Right lobe of liver (tissue), 6 donors: Measurements from ENCODE around the gene FCMR. TPM values are rescaled to one million over a fixed set of nuclear protein-coding genes. Genes with fewer than 3 reads are reported as not detected.
"Not testable (repeated sequence)": the region's sequence is repeated elsewhere in the genome, so short reads cannot be mapped to it uniquely, and the experiment has no call there.

ENCODE experiments used
- ATAC-seq, 4 donors: fragments of 200-7000 bp; cut with Tn5 transposase; one replicate each; pipeline ENCODE4 v1.9.1; 2020; ENCODE audit warnings: mild to moderate bottlenecking in 4 of 4, moderate library complexity in 4 of 4
- DNase-seq, 3 donors: peaks; one replicate each; pipeline ENCODE4 v3.0.0-alpha.2; 2020
- H3K27ac ChIP-seq, 3 donors: fragments of 200-600 bp; one replicate each; pipeline ENCODE4 v1.8.0; 2022
- H3K27me3 ChIP-seq, 2 donors: fragments of 200-600 bp; one replicate each; pipeline ENCODE4 v1.8.0; 2022
- H3K36me3 ChIP-seq, 4 donors: fragments of 200-600 bp; sonication (generic) in 1 of 4; one replicate each; pipeline versions ENCODE4 v1.5.1 to v1.8.0; 2017 to 2022; ENCODE audit warnings: control low read depth in 1 of 4
- H3K4me1 ChIP-seq, 4 donors: fragments of 200-600 bp; sonication (generic) in 1 of 4; one replicate each; pipeline versions ENCODE4 v1.5.1 to v1.8.0; 2017 to 2022; ENCODE audit warnings: control low read depth in 1 of 4
- H3K4me3 ChIP-seq, 3 donors: fragments of 200-600 bp; one replicate each; pipeline ENCODE4 v1.8.0; 2022
- H3K9me3 ChIP-seq, 4 donors: fragments of 200-600 bp; sonication (generic) in 1 of 4; one replicate each; pipeline versions ENCODE4 v1.5.1 to v1.8.0; 2017 to 2022; ENCODE audit warnings: control low read depth in 1 of 4
- POLR2A ChIP-seq: fragments of 450-650 bp; IDR thresholded peaks from one replicate; pipeline ENCODE4 v1.6.1; 2017; ENCODE audit warnings: antibody characterized with exemption, mild to moderate bottlenecking
- WGBS: methylation state at CpG from one replicate; pipeline ENCODE4 v1.1.6; 2018; ENCODE audit warnings: low coverage, low lambda C conversion rate; ENCODE audit not compliant: insufficient coverage; ENCODE audit errors: missing lambda C conversion rate; 5-methylcytosine and 5-hydroxymethylcytosine counted together
- intact Hi-C, 2 donors: fragments of 100-400 bp; cut with DNase I; formaldehyde crosslinking; loops; one replicate each; pipeline versions ENCODE4 v1.11.2 to v1.14.1; 2022
- total RNA-seq, 6 experiments: library from RNA; depleted of rRNA in 2 of 6; stranded (reverse); fragments of >200 nt in 2 of 6; fragmentation: NEBNext Ultra II Directional in 3 of 6; extraction: Animal tissue kit (Norgen Biotek cat#: 25700) in 3 of 6; gene quantifications; one replicate each; pipeline versions ENCODE4 v1.1.0 to v1.2.4, GENCODE V29; 2016 to 2023
- TF ChIP-seq, protein P1 (sequence below), 4 donors: fragments of 200-600 bp in 3 of 4; fragments of 450-650 bp in 1 of 4; IDR thresholded peaks; one replicate each; pipeline versions ENCODE4 v1.5.1 to v1.8.0; 2016 to 2022; ENCODE audit warnings: antibody characterized with exemption in 4 of 4, mild to moderate bottlenecking in 2 of 4
- donor health status: DM: no; HTN: yes; CAD: no.
- donor health status: DM: no; HTN: no; CAD: no.
- donor health status: DM: no; HTN: no; CAD: no.
- donor health status: DM: no; HTN: yes; CAD: no.
- donor health status: DM: no; HTN: yes; CAD: no.

The FCMR gene
- total RNA-seq, 6 experiments from 2014 or later = 0.80 to 3.2 (median 1.4) TPM

DNA sequence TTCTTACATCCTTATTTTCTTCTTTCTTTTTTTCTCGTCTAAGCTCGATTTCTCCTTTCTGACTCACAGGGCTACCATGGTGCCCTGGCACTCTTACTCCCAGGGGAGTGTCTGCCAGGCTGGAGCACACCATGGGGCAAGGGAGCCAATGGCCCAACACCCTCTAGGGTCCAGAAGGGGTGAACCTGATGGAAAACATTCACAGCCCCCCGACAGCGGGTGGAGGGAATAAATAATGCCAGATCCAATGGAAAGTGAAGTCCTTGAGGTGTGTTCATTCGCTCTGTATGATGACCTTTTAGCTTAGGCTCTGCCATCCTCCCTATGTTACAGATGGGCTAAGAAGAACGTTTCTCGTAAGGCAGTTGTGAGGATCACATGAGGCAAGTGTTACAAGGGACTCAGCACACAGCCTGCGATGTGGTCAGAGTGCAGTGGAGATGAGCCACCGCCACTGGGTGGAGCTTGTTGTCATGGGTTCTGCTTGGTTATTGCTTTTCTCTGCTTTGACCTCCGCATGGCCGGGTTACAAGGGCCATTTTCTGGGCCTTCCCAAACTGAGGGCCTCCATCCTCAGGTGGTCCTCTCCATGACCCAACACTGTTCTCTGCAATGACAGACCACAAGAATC, 3.5 kb upstream of the FCMR start:
- DNase-seq = peak; percentile 58 to 71 (median 68)
- no peak for TF ChIP-seq POLR2A
- TF ChIP-seq, protein P1, sequence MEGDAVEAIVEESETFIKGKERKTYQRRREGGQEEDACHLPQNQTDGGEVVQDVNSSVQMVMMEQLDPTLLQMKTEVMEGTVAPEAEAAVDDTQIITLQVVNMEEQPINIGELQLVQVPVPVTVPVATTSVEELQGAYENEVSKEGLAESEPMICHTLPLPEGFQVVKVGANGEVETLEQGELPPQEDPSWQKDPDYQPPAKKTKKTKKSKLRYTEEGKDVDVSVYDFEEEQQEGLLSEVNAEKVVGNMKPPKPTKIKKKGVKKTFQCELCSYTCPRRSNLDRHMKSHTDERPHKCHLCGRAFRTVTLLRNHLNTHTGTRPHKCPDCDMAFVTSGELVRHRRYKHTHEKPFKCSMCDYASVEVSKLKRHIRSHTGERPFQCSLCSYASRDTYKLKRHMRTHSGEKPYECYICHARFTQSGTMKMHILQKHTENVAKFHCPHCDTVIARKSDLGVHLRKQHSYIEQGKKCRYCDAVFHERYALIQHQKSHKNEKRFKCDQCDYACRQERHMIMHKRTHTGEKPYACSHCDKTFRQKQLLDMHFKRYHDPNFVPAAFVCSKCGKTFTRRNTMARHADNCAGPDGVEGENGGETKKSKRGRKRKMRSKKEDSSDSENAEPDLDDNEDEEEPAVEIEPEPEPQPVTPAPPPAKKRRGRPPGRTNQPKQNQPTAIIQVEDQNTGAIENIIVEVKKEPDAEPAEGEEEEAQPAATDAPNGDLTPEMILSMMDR (IDR thresholded peaks at IDR 0.05) = peak in 3 of 4 donors; percentile 15 to 43 (median 24)
- peak; percentile 63 to 74 (median 68) for ATAC-seq
- WGBS = 64% methylated on average over 6 of the region's 11 CpGs
- intact Hi-C loops = no loop called here
- Histone ChIP-seq H3K4me3 (no peak overlapping the region), H3K27ac (peak overlapping the region in 1 of 3 donors; percentile 0), H3K4me1 (peaks cover 0 to 18% (median 0%) of the 10 kb centered on the region in 4 donors), H3K36me3 (no peaks in the 10 kb centered on the region), H3K9me3 (no peaks in the 10 kb centered on the region), H3K27me3 (no peaks in the 10 kb centered on the region)

DNA sequence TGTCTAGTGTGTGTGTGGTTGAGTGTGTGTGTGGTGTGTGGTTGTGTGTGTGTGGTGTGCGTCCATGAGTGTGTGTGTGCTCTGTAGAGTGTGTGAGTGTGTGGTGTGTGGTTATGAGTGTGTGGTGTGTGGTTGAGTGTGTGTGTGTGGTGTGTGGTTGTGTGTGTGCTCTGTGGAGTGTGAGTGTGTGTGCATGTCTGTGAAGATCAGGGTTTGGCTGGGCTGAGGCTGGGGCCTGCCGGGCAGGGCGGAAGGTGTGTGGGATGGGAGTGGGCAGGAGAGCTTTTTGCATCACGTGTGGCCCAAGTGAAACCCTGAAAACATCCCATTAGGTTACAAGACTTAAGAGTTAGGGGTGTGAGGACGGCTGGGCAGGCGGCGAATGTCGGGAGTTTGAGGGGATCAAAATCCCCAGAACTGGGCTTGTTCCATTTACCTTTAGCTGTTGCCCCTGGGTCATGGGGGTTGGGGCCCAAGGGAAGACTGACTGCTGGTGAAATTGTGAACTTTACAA, 2.9 kb upstream of the FCMR start:
- no peak for TF ChIP-seq POLR2A
- no peak overlapping the region for H3K4me3 ChIP-seq
- DNase-seq (no peak), ATAC-seq (no peak)
- no peaks in the 10 kb centered on the region for H3K9me3 ChIP-seq
- no peaks in the 10 kb centered on the region for H3K27me3 ChIP-seq
- intact Hi-C loops = no loop called here
- peaks cover 0 to 18% (median 0%) of the 10 kb centered on the region in 4 donors for H3K4me1 ChIP-seq
- H3K36me3 ChIP-seq = no peaks in the 10 kb centered on the region
- 85% methylated on average over 4 of the region's 8 CpGs for WGBS
- H3K27ac ChIP-seq = peak overlapping the region in 1 of 3 donors; percentile 0

DNA sequence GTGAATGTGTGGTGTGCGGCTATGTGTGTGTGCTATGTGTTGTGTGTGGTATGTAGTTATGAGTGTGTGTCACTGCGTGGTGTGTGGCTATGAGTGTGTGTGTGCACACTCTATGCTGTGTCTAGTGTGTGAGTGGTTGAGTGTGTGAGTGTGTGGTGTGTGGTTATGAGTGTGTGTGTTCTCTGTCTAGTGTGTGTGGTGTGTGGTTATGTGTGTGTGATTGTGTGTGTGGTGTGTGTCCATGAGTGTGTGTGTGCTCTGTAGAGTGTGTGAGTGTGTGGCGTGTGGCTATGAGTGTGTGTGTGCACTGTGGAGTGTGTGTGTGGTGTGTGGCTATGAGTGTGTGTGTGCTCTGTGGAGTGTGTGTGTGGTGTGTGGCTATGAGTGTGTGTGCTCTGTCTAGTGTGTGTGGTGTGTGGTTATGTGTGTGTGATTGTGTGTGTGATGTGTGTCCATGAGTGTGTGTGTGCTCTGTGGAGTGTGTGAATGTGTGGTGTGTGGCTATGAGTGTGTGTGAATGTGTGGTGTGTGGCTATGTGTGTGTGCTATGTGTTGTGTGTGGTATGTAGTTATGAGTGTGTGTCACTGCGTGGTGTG, 2.3 kb upstream of the FCMR start:
- peaks cover 0 to 18% (median 0%) of the 10 kb centered on the region in 4 donors for H3K4me1 ChIP-seq
- H3K27me3 ChIP-seq, intact Hi-C loops, H3K9me3 ChIP-seq, H3K27ac ChIP-seq, DNase-seq, H3K4me3 ChIP-seq, H3K36me3 ChIP-seq: not testable (repeated sequence)
- 85% methylated on average over 4 of the region's 4 CpGs for WGBS
- peak in 1 of 4 donors; percentile 7 for ATAC-seq

DNA sequence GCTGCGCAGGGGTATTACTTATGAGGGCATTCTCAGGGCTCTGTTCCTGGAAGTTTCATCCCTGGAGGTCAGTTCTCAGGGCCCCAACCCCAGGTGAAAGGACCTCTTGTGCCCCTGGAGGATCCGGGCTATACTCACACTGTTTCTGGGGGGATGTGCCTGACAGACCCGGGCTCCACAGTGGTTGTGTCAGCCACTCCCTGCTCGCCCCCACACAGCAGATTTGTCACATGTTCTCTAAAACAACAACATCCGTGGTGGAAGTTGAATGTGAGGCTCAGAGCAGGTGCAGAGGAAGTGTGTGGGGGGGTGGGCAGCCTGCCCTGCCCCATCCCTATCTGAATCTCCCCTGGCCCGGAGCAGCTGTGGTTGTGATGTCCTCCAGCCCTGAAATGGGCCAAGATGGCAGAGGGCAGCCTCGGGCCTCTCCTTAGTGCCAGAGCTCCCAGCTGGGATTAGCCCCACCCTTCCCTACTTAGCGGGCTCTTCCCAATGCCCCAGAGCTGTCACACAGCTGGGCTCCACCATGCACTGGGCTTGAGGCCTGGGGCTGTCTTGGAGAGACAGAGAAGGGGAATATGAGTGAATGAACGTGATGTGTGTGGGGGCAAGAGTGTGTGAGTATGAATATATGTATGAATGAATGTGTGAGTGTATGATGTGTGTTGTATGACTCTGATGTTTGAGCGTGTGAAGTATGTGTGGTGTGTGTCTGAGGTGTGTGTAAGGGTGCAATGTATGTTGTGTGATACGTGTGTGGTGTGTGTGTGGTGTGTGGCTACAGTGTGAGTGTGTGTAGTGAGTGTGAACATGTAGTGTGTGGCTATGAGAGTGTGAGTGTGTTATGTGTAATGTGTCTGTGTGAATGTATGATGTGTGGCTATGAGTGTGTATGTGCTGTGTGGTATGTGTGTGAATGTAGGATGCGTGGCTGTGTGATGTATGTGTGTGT, 1.5 kb upstream of the FCMR start:
- 59% methylated on average over 8 of the region's 12 CpGs for WGBS
- Histone ChIP-seq H3K36me3 (no peaks in the 10 kb centered on the region), H3K27me3 (no peaks in the 10 kb centered on the region), H3K27ac (peak overlapping the region; percentile 49 to 67 (median 65)), H3K4me3 (no peak overlapping the region), H3K4me1 (peaks cover 0 to 18% (median 0%) of the 10 kb centered on the region in 4 donors), H3K9me3 (no peaks in the 10 kb centered on the region)
- DNase-seq = peak in 1 of 3 donors; percentile 41
- TF ChIP-seq, protein P1 (IDR thresholded peaks at IDR 0.05) = no peak
- no peak for TF ChIP-seq POLR2A
- intact Hi-C loops = no loop called here
- ATAC-seq = peak; percentile 25 to 47 (median 32)

DNA sequence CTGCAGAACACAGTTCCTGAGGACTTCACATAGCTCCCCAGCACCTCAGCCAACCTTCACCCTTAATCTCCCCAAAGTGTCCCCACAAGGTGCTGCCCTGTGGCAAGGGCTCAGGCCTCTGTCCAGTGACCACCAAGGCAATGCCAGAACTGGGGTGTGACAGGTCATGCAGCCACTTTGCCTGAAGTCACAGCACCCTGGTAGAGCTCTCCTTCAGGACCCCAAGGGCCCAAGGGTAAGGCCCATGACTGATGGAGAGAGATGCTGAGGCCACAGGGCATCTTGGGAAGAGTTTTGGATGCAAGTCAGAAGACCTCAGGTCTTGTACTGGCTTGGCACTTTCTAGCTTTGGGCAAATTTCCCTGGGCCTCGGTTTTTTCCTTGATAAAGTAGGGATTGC, 783 bp upstream of the FCMR start:
- intact Hi-C loops = no loop called here
- H3K36me3 ChIP-seq = no peaks in the 10 kb centered on the region
- no peak for ATAC-seq
- H3K4me3 ChIP-seq = no peak overlapping the region
- TF ChIP-seq, protein P1 (IDR thresholded peaks at IDR 0.05) = no peak
- TF ChIP-seq POLR2A = no peak
- no peak for DNase-seq
- H3K9me3 ChIP-seq = no peaks in the 10 kb centered on the region
- no peaks in the 10 kb centered on the region for H3K27me3 ChIP-seq
- H3K27ac ChIP-seq = peak overlapping the region; percentile 49 to 67 (median 65)
- 38% methylated on average over 1 of the region's 1 CpG for WGBS
- H3K4me1 ChIP-seq = peaks cover 0 to 18% (median 0%) of the 10 kb centered on the region in 4 donors
